ENCODE data around the gene SOD2. TPM values are rescaled to one million over a fixed set of nuclear protein-coding genes. Genes with fewer than 3 reads are reported as not detected.

Gene SOD2
- total and polyA plus RNA-seq, 2 of the 13 experiments (the other 11 are each of a cell fraction or from before 2014, with no cell fraction given) = 304 to 309 TPM

DNA sequence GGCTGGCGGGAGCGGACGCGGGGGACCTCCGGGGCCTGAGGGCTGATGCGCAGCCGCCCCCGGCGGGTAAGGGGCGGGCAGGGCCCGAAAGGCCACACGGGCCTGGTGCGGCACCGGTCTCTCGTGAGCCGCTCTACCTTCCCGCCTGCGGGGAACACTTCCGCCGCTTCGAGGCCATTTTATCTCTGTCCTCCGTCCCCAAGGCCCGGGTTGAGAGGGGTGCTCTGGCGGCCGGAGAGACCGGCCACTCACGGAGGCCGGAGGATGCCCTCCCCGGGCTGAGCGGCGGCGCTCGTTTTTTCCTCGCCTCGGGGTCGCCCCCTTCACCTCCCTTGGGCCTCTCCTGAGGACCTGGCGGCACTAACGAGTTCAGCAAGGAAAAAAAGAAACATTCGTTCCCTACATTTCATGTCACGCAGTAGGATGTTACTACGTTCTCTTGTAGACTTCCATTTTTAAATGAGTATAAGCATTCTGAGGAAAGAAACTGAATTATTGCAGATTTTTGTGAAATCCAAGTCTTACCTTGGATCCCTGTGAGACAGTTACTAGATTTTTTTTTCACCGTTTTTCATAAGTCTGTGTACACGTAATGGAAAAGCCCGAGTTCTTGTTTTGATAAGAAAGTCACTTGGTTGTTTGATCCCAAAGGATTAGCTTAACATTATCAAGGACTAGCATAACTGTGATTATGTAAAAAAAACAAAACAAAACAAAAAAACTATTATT lies 34.8 kb upstream of the SOD2 start (continued):
- TF ChIP-seq MXI1 (IDR thresholded peaks at IDR 0.05; ENCODE audit: borderline replicate concordance, low read depth, low read length) = peak; percentile 49; the same call in 2 of the 3 replicates
- no peak for TF ChIP-seq ZNF749 (CRISPR knock-in tag; IDR thresholded peaks at IDR 0.05; ENCODE audit: borderline replicate concordance)
- TF ChIP-seq MAZ (IDR thresholded peaks at IDR 0.05; ENCODE audit: borderline replicate concordance, low read depth, low read length) = no peak
- no peak for TF ChIP-seq MAZ (CRISPR knock-in tag; IDR thresholded peaks at IDR 0.05; ENCODE audit: low read depth)
- TF ChIP-seq ZZZ3 (CRISPR knock-in tag; IDR thresholded peaks at IDR 0.05; ENCODE audit: borderline replicate concordance) = no peak
- TF ChIP-seq CREB3 (CRISPR knock-in tag; IDR thresholded peaks at IDR 0.05) = no peak
- 0 out of 2 replicates have a peak, but pooled peaks have one; percentile 47 for TF ChIP-seq HNRNPL (IDR thresholded peaks at IDR 0.05; ENCODE audit: low read depth, low read length)
- no peak for TF ChIP-seq POLR2G (IDR thresholded peaks at IDR 0.05; ENCODE audit: low read depth, low read length)
- TF ChIP-seq FOXM1 (CRISPR knock-in tag; IDR thresholded peaks at IDR 0.05) = no peak
- no peak for TF ChIP-seq ZFAT (CRISPR knock-in tag; conservative IDR thresholded peaks at IDR 0.05)
- no peak for TF ChIP-seq YEATS2 (CRISPR knock-in tag; IDR thresholded peaks at IDR 0.05; ENCODE audit: borderline replicate concordance)
- 0 out of 2 replicates have a peak, but pooled peaks have one; percentile 14 for TF ChIP-seq SP140L (CRISPR knock-in tag; IDR thresholded peaks at IDR 0.05; ENCODE audit: borderline replicate concordance)
- TF ChIP-seq MIXL1 (CRISPR knock-in tag; IDR thresholded peaks at IDR 0.05) = no peak
- no peak for TF ChIP-seq ELF1 (CRISPR knock-in tag; IDR thresholded peaks at IDR 0.05)
- no peak for TF ChIP-seq ZNF713 (CRISPR knock-in tag; IDR thresholded peaks at IDR 0.05)
- no peak for TF ChIP-seq MEIS1 (CRISPR knock-in tag; IDR thresholded peaks at IDR 0.05; ENCODE audit: borderline replicate concordance)
- TF ChIP-seq ZBTB49 (CRISPR knock-in tag; IDR thresholded peaks at IDR 0.05; ENCODE audit: borderline replicate concordance) = no peak
- no peak for TF ChIP-seq SRSF9 (IDR thresholded peaks at IDR 0.05; ENCODE audit: borderline replicate concordance, insufficient read depth, low read depth, low read length, poor library complexity, severe bottlenecking)
- no peak for TF ChIP-seq PTBP1 (IDR thresholded peaks at IDR 0.05; ENCODE audit: low read depth, low read length, poor library complexity, severe bottlenecking)
- TF ChIP-seq TMF1 (CRISPR knock-in tag; IDR thresholded peaks at IDR 0.05; ENCODE audit: low read depth) = no peak
- TF ChIP-seq RELA (CRISPR knock-in tag; IDR thresholded peaks at IDR 0.05) = 0 out of 2 replicates have a peak, but pooled peaks have one; percentile 74
- no peak for TF ChIP-seq REPIN1 (CRISPR knock-in tag; IDR thresholded peaks at IDR 0.05; ENCODE audit: borderline replicate concordance, low read depth)
- TF ChIP-seq HMG20B (CRISPR knock-in tag; conservative IDR thresholded peaks at IDR 0.05) = no peak
- TF ChIP-seq TAF15 (IDR thresholded peaks at IDR 0.05; ENCODE audit: low read depth, low read length, poor library complexity, severe bottlenecking) = peak; percentile 78
- TF ChIP-seq ZNF781 (CRISPR knock-in tag; IDR thresholded peaks at IDR 0.05; ENCODE audit: borderline replicate concordance, not compliant biosample characterization) = peak; percentile 51
- TF ChIP-seq YY1 (IDR thresholded peaks at IDR 0.05; ENCODE audit: insufficient read depth, insufficient replicate concordance, low read depth, low read length) = peak; percentile 23
